ENCODE results near the gene TMEM150B. TPM values are rescaled to one million over a fixed set of nuclear protein-coding genes. Genes with fewer than 3 reads are reported as not detected.

Gene TMEM150B
- total and polyA plus RNA-seq, 9 of the 15 experiments (the other 6 are each of a cell fraction or from before 2014, with no cell fraction given) = 0.47 to 1.3 (median 0.74) TPM; not detected in 2

GRCh38 chr19:55279770-55280643, 45.1 kb downstream of the TMEM150B start, which contains the start of gene HSPBP1 (continued):
- peak; percentile 80 for TF ChIP-seq PBX2 (CRISPR knock-in tag; IDR thresholded peaks at IDR 0.05; ENCODE audit: low read depth)
- TF ChIP-seq PBX2 (tag; conservative IDR thresholded peaks at IDR 0.05; ENCODE audit: low read depth) = peak; percentile 88
- TF ChIP-seq, protein P1, sequence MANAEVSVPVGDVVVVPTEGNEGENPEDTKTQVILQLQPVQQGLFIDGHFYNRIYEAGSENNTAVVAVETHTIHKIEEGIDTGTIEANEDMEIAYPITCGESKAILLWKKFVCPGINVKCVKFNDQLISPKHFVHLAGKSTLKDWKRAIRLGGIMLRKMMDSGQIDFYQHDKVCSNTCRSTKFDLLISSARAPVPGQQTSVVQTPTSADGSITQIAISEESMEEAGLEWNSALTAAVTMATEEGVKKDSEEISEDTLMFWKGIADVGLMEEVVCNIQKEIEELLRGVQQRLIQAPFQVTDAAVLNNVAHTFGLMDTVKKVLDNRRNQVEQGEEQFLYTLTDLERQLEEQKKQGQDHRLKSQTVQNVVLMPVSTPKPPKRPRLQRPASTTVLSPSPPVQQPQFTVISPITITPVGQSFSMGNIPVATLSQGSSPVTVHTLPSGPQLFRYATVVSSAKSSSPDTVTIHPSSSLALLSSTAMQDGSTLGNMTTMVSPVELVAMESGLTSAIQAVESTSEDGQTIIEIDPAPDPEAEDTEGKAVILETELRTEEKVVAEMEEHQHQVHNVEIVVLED (CRISPR knock-in tag; IDR thresholded peaks at IDR 0.05) = peak; percentile 54; the same call in 1 of the 2 replicates
- no peak for TF ChIP-seq NCOR1 (IDR thresholded peaks at IDR 0.05)
- no peak for TF ChIP-seq FUS (optimal IDR thresholded peaks at IDR 0.05; ENCODE audit: low read depth, low read length)
- TF ChIP-seq PRDM10 (IDR thresholded peaks at IDR 0.05; ENCODE audit: partially characterized antibody) = peak; percentile 76
- no peak for TF ChIP-seq ZNF41 (CRISPR knock-in tag; conservative IDR thresholded peaks at IDR 0.05)
- TF ChIP-seq, protein P2, sequence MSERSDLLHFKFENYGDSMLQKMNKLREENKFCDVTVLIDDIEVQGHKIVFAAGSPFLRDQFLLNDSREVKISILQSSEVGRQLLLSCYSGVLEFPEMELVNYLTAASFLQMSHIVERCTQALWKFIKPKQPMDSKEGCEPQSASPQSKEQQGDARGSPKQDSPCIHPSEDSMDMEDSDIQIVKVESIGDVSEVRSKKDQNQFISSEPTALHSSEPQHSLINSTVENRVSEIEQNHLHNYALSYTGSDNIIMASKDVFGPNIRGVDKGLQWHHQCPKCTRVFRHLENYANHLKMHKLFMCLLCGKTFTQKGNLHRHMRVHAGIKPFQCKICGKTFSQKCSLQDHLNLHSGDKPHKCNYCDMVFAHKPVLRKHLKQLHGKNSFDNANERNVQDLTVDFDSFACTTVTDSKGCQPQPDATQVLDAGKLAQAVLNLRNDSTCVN (CRISPR knock-in tag; IDR thresholded peaks at IDR 0.05) = 0 out of 2 replicates have a peak, but pooled peaks have one; percentile 28
- TF ChIP-seq ZZZ3 (IDR thresholded peaks at IDR 0.05) = no peak
- TF ChIP-seq THRAP3 (IDR thresholded peaks at IDR 0.05; ENCODE audit: borderline replicate concordance) = 0 out of 2 replicates have a peak, but pooled peaks have one; percentile 69
- TF ChIP-seq NR2C2 (CRISPR knock-in tag; IDR thresholded peaks at IDR 0.05) = peak; percentile 95
- peak; percentile 99 for TF ChIP-seq NR2C2 (tag; IDR thresholded peaks at IDR 0.05)
- no peak for TF ChIP-seq HEY1 (CRISPR knock-in tag; IDR thresholded peaks at IDR 0.05; ENCODE audit: borderline replicate concordance)
- 0 out of 2 replicates have a peak, but pooled peaks have one; percentile 61 for TF ChIP-seq XRCC5 (IDR thresholded peaks at IDR 0.05; ENCODE audit: low read depth, low read length)
- TF ChIP-seq KLF13 (tag; IDR thresholded peaks at IDR 0.05; ENCODE audit: borderline replicate concordance, low read depth) = peak; percentile 19; the same call in 1 of the 2 replicates
- TF ChIP-seq ZNF311 (CRISPR knock-in tag; IDR thresholded peaks at IDR 0.05) = no peak
- peak; percentile 91 for TF ChIP-seq MAX (CRISPR knock-in tag; IDR thresholded peaks at IDR 0.05)

Data from K562 (cell line).